WTC11 (cell line): Measurements from ENCODE around the gene MUC2. TPM values are rescaled to one million over a fixed set of nuclear protein-coding genes. Genes with fewer than 3 reads are reported as not detected.

ENCODE experiments used
- ATAC-seq: fragments of 200-7000 bp; cut with Tn5 transposase; 2 replicates; pipeline ENCODE4 v1.10.0; 2021; ENCODE audit warnings: mild to moderate bottlenecking, moderate library complexity
- CTCF ChIA-PET: fragments of 300-600 bp; sonication (Branson Sonifier 250); formaldehyde crosslinking; loops from one replicate; lab custom pipeline; 2021; ENCODE audit warnings: antibody characterized with exemption; lab: Charles Lee
- POLR2A ChIA-PET: fragments of 350-600 bp; sonication (Branson Sonifier 250); formaldehyde crosslinking; loops from one replicate; lab custom pipeline; 2021; ENCODE audit warnings: antibody characterized with exemption; lab: Charles Lee
- DNase-seq: peaks from one replicate; pipeline ENCODE4 v3.0.0; 2021; ENCODE audit warnings: low spot score
- H3K27ac Mint-ChIP-seq: 2 replicates; pipeline ENCODE4 v1.8.0; 2021; ENCODE audit warnings: mixed read lengths
- H3K27me3 Mint-ChIP-seq: 2 replicates; pipeline ENCODE4 v1.8.0; 2021; ENCODE audit warnings: low read depth, mild to moderate bottlenecking, moderate library complexity, mixed read lengths
- H3K36me3 Mint-ChIP-seq: 2 replicates; pipeline ENCODE4 v1.8.0; 2021; ENCODE audit warnings: mixed read lengths
- H3K4me1 Mint-ChIP-seq: 2 replicates; pipeline ENCODE4 v1.8.0; 2022; ENCODE audit warnings: mixed read lengths
- H3K4me3 Mint-ChIP-seq: 2 replicates; pipeline ENCODE4 v1.8.0; 2021; ENCODE audit warnings: mild to moderate bottlenecking, moderate library complexity, mixed read lengths
- H3K9me3 Mint-ChIP-seq: 2 replicates; pipeline ENCODE4 v1.8.0; 2021; ENCODE audit warnings: mixed read lengths
- AR ChIP-seq: fragments of 250-450 bp; sonication (Bioruptor Pico); IDR thresholded peaks from 2 replicates; pipeline ENCODE4 v1.9.0; 2021; ENCODE audit warnings: mild to moderate bottlenecking
- ATF2 ChIP-seq: sonication (generic); formaldehyde crosslinking; IDR thresholded peaks from 2 replicates; pipeline ENCODE4 v1.8.1; 2022; ENCODE audit warnings: low read depth, missing genetic modification reagents, borderline replicate concordance
- E2F1 ChIP-seq: sonication (generic); formaldehyde crosslinking; IDR thresholded peaks from 2 replicates; pipeline ENCODE4 v1.8.0; 2022; ENCODE audit warnings: mild to moderate bottlenecking, missing genetic modification reagents
- GABPB1 ChIP-seq: sonication (generic); formaldehyde crosslinking; IDR thresholded peaks from 2 replicates; pipeline ENCODE4 v1.8.1; 2023; ENCODE audit warnings: mild to moderate bottlenecking, missing genetic modification reagents
- GTF2I ChIP-seq: fragments of 250-450 bp; sonication (Bioruptor Pico); conservative IDR thresholded peaks from 2 replicates; pipeline ENCODE4 v1.4.0; 2021; ENCODE audit warnings: mild to moderate bottlenecking
- HMGA2 ChIP-seq: fragments of 250-450 bp; sonication (Bioruptor Pico); IDR thresholded peaks from 2 replicates; pipeline ENCODE4 v1.4.0; 2021; ENCODE audit warnings: mild to moderate bottlenecking, moderate library complexity
- MAX ChIP-seq: sonication (generic); formaldehyde crosslinking; IDR thresholded peaks from 2 replicates; pipeline ENCODE4 v1.8.0; 2022; ENCODE audit warnings: mild to moderate bottlenecking, missing genetic modification reagents
- MLX ChIP-seq: sonication (generic); formaldehyde crosslinking; IDR thresholded peaks from 2 replicates; pipeline ENCODE4 v1.8.1; 2023; ENCODE audit warnings: mild to moderate bottlenecking, missing genetic modification reagents, moderate library complexity
- NFATC4 ChIP-seq: fragments of 250-450 bp; sonication (Bioruptor Pico); IDR thresholded peaks from 2 replicates; pipeline ENCODE4 v1.9.0; 2021; ENCODE audit warnings: mild to moderate bottlenecking
- NR1H2 ChIP-seq: sonication (generic); formaldehyde crosslinking; IDR thresholded peaks from 2 replicates; pipeline ENCODE4 v1.9.0; 2021; ENCODE audit warnings: mild to moderate bottlenecking, moderate library complexity, missing genetic modification reagents
- OVOL2 ChIP-seq: fragments of 250-450 bp; sonication (Bioruptor Pico); IDR thresholded peaks from 2 replicates; pipeline ENCODE4 v1.9.0; 2021; ENCODE audit warnings: mild to moderate bottlenecking, borderline replicate concordance
- PREB ChIP-seq: sonication (generic); formaldehyde crosslinking; IDR thresholded peaks from 2 replicates; pipeline ENCODE4 v1.8.1; 2022; ENCODE audit warnings: mild to moderate bottlenecking, missing genetic modification reagents, moderate library complexity, borderline replicate concordance
- PRRX2 ChIP-seq: fragments of 250-450 bp; sonication (Bioruptor Pico); IDR thresholded peaks from 2 replicates; pipeline ENCODE4 v1.8.0; 2021; ENCODE audit warnings: mild to moderate bottlenecking
- SMAD4 ChIP-seq: sonication (generic); formaldehyde crosslinking; IDR thresholded peaks from 2 replicates; pipeline ENCODE4 v1.8.0; 2022; ENCODE audit warnings: mild to moderate bottlenecking, missing genetic modification reagents
- SP1 ChIP-seq: sonication (generic); formaldehyde crosslinking; conservative IDR thresholded peaks from 2 replicates; pipeline ENCODE4 v1.8.1; 2022; ENCODE audit warnings: missing genetic modification reagents
- TCF7 ChIP-seq: sonication (generic); formaldehyde crosslinking; IDR thresholded peaks from 2 replicates; pipeline ENCODE4 v1.8.0; 2022; ENCODE audit warnings: mild to moderate bottlenecking, low read depth, missing genetic modification reagents, moderate library complexity
- USF1 ChIP-seq: sonication (generic); formaldehyde crosslinking; IDR thresholded peaks from 2 replicates; pipeline ENCODE4 v1.8.0; 2022; ENCODE audit warnings: mild to moderate bottlenecking, missing genetic modification reagents
- ZNF416 ChIP-seq: fragments of 250-450 bp; sonication (Bioruptor Pico); IDR thresholded peaks from 2 replicates; pipeline ENCODE4 v1.9.0; 2021; ENCODE audit warnings: mild to moderate bottlenecking, inconsistent platforms
- ZNF425 ChIP-seq: fragments of 250-450 bp; sonication (Bioruptor Pico); conservative IDR thresholded peaks from 2 replicates; pipeline ENCODE4 v1.9.0; 2021; ENCODE audit warnings: mild to moderate bottlenecking
- ZNF671 ChIP-seq: fragments of 250-450 bp; sonication (Bioruptor Pico); IDR thresholded peaks from 2 replicates; pipeline ENCODE4 v1.8.0; 2021; ENCODE audit warnings: mild to moderate bottlenecking
- total RNA-seq: library from RNA; stranded (reverse); gene quantifications from 3 replicates; pipeline ENCODE4 v1.2.3, GENCODE V29; 2021

The MUC2 gene
- total RNA-seq, 1 experiment from 2014 or later, result 0.22 TPM

- TF ChIP-seq PREB (CRISPR knock-in tag), result no peak
- TF ChIP-seq, all 79 proteins: peak for 0
Observed at GRCh38 chr11:1106387-1106786, 31.7 kb downstream of the MUC2 start (continued).

GRCh38 chr11:1107316-1108245 lies 32.9 kb downstream of the MUC2 start:
- no peak overlapping the region for H3K4me3 Mint-ChIP-seq
- peaks cover 8% of the 10 kb centered on the region; the same call in 1 of the 2 replicates for H3K9me3 Mint-ChIP-seq
- H3K27ac Mint-ChIP-seq, result no peak overlapping the region
- no peaks in the 10 kb centered on the region for H3K36me3 Mint-ChIP-seq
- no peaks in the 10 kb centered on the region for H3K4me1 Mint-ChIP-seq
- TF ChIP-seq MLX (CRISPR knock-in tag), result no peak
- no peak for TF ChIP-seq TCF7 (CRISPR knock-in tag)
- no peak for TF ChIP-seq GTF2I (CRISPR knock-in tag)
- TF ChIP-seq USF1 (CRISPR knock-in tag), result no peak
- no peak for TF ChIP-seq AR
- no peak for TF ChIP-seq OVOL2 (CRISPR knock-in tag)
- no peak for TF ChIP-seq SMAD4 (CRISPR knock-in tag)
- TF ChIP-seq ATF2 (CRISPR knock-in tag), result no peak
- TF ChIP-seq ZNF416 (CRISPR knock-in tag), result no peak
- TF ChIP-seq GABPB1 (CRISPR knock-in tag), result no peak
- TF ChIP-seq HMGA2 (CRISPR knock-in tag), result no peak
- no peak for TF ChIP-seq E2F1 (CRISPR knock-in tag)
- TF ChIP-seq MAX (CRISPR knock-in tag), result no peak
- TF ChIP-seq PRRX2, result no peak
- no peak for TF ChIP-seq NFATC4
- TF ChIP-seq SP1 (CRISPR knock-in tag), result no peak
- no peak for TF ChIP-seq ZNF425 (CRISPR knock-in tag)
- TF ChIP-seq ZNF671 (CRISPR knock-in tag), result no peak
- TF ChIP-seq NR1H2 (CRISPR knock-in tag), result no peak
- DNase-seq, result no peak
- no peak for ATAC-seq
- ChIA-PET CTCF (no interaction called here), POLR2A (no interaction called here)
- H3K27me3 Mint-ChIP-seq, result no peaks in the 10 kb centered on the region
